Measurements from ENCODE around the gene CGRRF1.

Gene CGRRF1

GRCh38 chr14:54577977-54578376 lies 68.3 kb downstream of the CGRRF1 start:
- DNase-seq (ENCODE audit: low spot score) = no peak

DNA sequence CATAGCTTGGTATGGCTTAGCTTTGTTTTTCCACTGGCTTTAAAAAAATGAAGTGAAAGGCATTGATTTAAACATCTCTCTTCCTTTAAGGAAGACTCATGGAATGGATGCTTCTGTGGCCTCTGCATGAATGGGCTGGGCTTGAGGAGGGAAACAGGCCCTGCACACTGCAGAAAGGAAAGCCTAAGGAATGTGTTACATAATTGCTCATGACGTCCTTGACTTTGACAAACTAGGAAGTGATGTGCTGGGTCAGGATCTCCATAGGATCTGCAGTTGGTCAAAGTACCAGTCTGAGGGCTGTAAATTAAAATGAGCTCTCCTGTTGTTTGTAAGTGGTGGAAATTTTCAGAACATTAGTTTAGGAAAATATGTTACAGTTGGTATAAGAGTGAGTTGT lies 69.9 kb downstream of the CGRRF1 start:
- no peak for DNase-seq (ENCODE audit: low spot score)

DNA sequence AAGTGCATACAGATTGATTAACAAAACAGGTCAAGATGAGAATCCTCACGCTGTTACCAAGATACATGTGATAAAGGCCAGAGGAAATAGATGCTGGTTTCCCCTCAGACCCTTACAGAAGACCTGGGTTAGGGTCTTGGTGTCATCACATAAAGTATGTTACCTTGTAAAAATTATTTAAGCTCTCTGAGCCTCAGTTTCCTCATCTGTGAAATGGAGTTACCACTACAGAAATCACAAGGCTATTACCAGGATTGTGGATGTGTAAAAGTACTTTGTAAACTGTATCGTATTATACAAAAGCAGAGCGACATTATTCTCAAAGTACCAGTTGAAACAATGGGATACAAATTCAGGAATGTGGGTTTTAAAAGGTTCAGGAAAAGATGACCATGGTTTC lies 71.2 kb downstream of the CGRRF1 start:
- DNase-seq (ENCODE audit: low spot score) = no peak

DNA sequence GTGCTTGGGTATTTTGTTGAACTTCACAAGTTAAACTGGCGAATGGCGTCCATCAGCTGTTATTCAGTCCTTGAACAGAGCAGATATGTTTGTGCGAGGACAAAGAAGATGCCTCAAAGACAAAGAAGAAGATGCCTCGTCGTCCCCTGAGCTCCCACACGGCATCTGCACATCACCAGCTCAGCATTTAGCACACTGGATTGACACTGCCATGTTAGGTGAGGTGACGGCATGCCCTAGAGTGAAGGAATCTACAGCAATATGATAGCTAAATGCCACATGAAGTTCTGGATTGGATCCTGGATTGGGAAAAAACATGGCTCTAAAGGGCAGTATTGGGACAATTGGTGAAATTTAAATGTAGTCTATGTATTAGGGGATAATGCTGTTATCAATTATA lies 72.6 kb downstream of the CGRRF1 start:
- no peak for DNase-seq (ENCODE audit: low spot score)

DNA sequence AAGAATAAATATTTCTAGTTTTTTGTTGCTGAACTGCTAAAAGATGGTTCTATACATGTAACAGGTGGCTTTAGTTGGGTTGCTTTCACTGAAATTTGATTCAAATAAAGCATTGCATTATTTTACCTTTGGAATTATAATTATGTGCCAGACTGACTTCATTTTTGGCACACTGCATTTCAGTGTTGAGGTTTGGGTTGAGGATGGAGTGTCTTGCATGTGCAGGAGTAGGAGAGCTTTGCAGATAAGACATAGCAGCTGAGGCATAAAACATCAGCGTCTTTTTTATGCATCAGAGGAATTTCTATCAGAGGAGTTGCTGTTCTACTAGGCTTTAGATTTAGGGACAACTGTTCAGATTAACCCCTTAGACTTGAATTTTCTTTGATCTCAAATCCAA lies 74.4 kb downstream of the CGRRF1 start:
- no peak for DNase-seq (ENCODE audit: low spot score)

DNA sequence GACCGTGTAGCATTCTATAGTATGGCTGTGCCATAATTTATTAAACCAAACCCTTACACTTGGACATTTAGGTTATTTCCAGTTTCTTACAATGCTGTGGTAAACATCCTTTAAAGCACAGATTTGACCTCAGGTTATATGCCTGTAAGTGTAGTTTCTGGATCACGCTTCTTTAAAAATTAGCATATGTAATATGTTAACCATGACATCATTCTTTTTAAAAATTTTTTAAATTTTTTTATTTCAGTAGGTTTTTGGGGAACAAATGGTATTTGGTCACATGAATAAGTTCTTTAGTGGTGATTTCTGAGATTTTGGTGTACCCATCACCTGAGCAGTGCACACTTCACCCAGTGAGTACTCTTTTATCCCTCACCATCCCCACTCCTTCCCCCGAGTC lies 75.5 kb downstream of the CGRRF1 start:
- DNase-seq (ENCODE audit: low spot score) = no peak

Data from pons (tissue), 1 donor.